Measurements from ENCODE around the gene LHPP. TPM values are rescaled to one million over a fixed set of nuclear protein-coding genes. Genes with fewer than 3 reads are reported as not detected.

The LHPP gene
- total and polyA plus RNA-seq, 10 of the 15 experiments (the other 5 are each of a cell fraction or from before 2014, with no cell fraction given) = 0.79 to 9.8 (median 6.7) TPM

GRCh38 chr10:124558339-124559321 lies 97.0 kb downstream of the LHPP start (continued):
- no peak for TF ChIP-seq SKIL (IDR thresholded peaks at IDR 0.05; ENCODE audit: low read depth, poor library complexity, severe bottlenecking)
- no peak for TF ChIP-seq GATAD2B (conservative IDR thresholded peaks at IDR 0.05; ENCODE audit: low read depth)
- TF ChIP-seq SUPT20H (IDR thresholded peaks at IDR 0.05; ENCODE audit: borderline replicate concordance, control insufficient read depth, low read depth, low read length) = no peak

- H3K27me3 ChIP-seq (replicated peaks in 1 of 2; ENCODE audit: control insufficient read depth in 2 of 2, insufficient read depth in 2 of 2, low read length in 1 of 2) = 0 out of 4 replicates have a peak, but pooled peaks cover 0 to 2% of the 10 kb centered on the region in 2 experiments
- H3K9me3 ChIP-seq (replicated peaks; ENCODE audit: control insufficient read depth, insufficient read depth, low read length) = no peaks in the 10 kb centered on the region; the same call in 2 of the 3 replicates
- H3K79me2 ChIP-seq (ENCODE audit: control insufficient read depth, insufficient read depth, low read length) = no peaks in the 10 kb centered on the region
- RAD21 ChIA-PET (ENCODE audit: unreplicated experiment) = no interaction called here
- no peak for DNase-seq (ENCODE audit: low read depth, low spot score)
- no peak overlapping the region for H3K4me2 ChIP-seq (ENCODE audit: control insufficient read depth, insufficient read depth)
- POLR2A ChIA-PET = interaction anchor here (0.5 kb wide), 1 partner anchor 56 kb away, joined by 3 read pairs; no protein-coding TSS in a partner anchor
- no peaks in the 10 kb centered on the region for H4K20me1 ChIP-seq (ENCODE audit: control insufficient read depth, insufficient read depth)
- intact Hi-C loops (cut with micrococcal nuclease; ENCODE audit: unreplicated experiment) (no loop called here), in situ Hi-C loops (cut with MboI) (no loop called here)
- H3K4me3 ChIP-seq = no peak overlapping the region
- no peak overlapping the region for H2AFZ ChIP-seq (ENCODE audit: control insufficient read depth, low read depth, low read length)
- SMC1A ChIA-PET (ENCODE audit: uncharacterized antibody, unreplicated experiment) = no interaction called here
- ATAC-seq = no peak
- no peak overlapping the region for H3K27ac ChIP-seq (ENCODE audit: control insufficient read depth, insufficient read depth)
- no peaks in the 10 kb centered on the region for H3K4me1 ChIP-seq (ENCODE audit: control insufficient read depth, insufficient read depth, low read length)
- no TSS peak for BruUV-seq (replicated peaks)
- FAIRE-seq = no peak
- no peak overlapping the region for H3K9ac ChIP-seq (ENCODE audit: control insufficient read depth, insufficient read depth, low read length)
- H3K36me3 ChIP-seq (ENCODE audit: control insufficient read depth in 2 of 2, insufficient read depth in 2 of 2, low read length in 1 of 2) = no peaks in the 10 kb centered on the region
- CTCF ChIA-PET = no interaction called here
- 70% methylated on average over 11 of the region's 11 CpGs for WGBS (ENCODE audit: insufficient coverage, insufficient replicate concordance, low lambda C conversion rate, missing lambda C conversion rate)
- TF ChIP-seq GATAD2B (conservative IDR thresholded peaks at IDR 0.05; ENCODE audit: low read depth) = no peak
- no peak for TF ChIP-seq FOXK2 (IDR thresholded peaks at IDR 0.05)
- no peak for TF ChIP-seq CUX1 (IDR thresholded peaks at IDR 0.05; ENCODE audit: insufficient replicate concordance, low read depth, low read length)
- TF ChIP-seq MLLT1 (IDR thresholded peaks at IDR 0.05) = no peak
- no peak for TF ChIP-seq IRF4 (IDR thresholded peaks at IDR 0.05; ENCODE audit: low read depth, low read length)
- TF ChIP-seq BHLHE40 (IDR thresholded peaks at IDR 0.05; ENCODE audit: borderline replicate concordance in 1 of 2, low read depth in 2 of 2, low read length in 1 of 2) = no peak
- TF ChIP-seq POLR2AphosphoS5 (IDR thresholded peaks at IDR 0.05; ENCODE audit: low read length) = no peak
- TF ChIP-seq ZBED1 (IDR thresholded peaks at IDR 0.05; ENCODE audit: borderline replicate concordance) = no peak
These were observed 97.9 kb downstream of the LHPP start for GRCh38 chr10:124559372-124560132.
